HUES64 (cell line): ENCODE results near the gene GPC6.

Experiments used
- H3K27ac ChIP-seq: 2 replicates; pipeline ENCODE4 v1.7.0; 2013; ENCODE audit warnings: low read depth, low read length, inconsistent platforms
- H3K27me3 ChIP-seq: 2 replicates; pipeline ENCODE4 v1.6.1; 2013; ENCODE audit warnings: mild to moderate bottlenecking, low read length; ENCODE audit not compliant: insufficient read depth
- H3K36me3 ChIP-seq: 2 replicates; pipeline ENCODE4 v1.6.1; 2013; ENCODE audit warnings: mild to moderate bottlenecking, low read length; ENCODE audit not compliant: insufficient read depth
- H3K4me1 ChIP-seq: 2 replicates; pipeline ENCODE4 v1.6.1; 2013; ENCODE audit warnings: mild to moderate bottlenecking, low read length, moderate library complexity; ENCODE audit not compliant: insufficient read depth
- H3K4me3 ChIP-seq: 2 replicates; pipeline ENCODE4 v1.5.1; 2013; ENCODE audit warnings: mild to moderate bottlenecking, low read length, moderate library complexity
- H3K9ac ChIP-seq: 2 replicates; pipeline ENCODE4 v1.6.1; 2013; ENCODE audit warnings: mild to moderate bottlenecking, low read depth, low read length
- H3K9me3 ChIP-seq: 2 replicates; pipeline ENCODE4 v1.6.1; 2013; ENCODE audit warnings: low read depth, low read length; ENCODE audit not compliant: insufficient read depth
- WGBS: fragments of 150-250, 120-280 bp; methylation state at CpG from one replicate; pipeline ENCODE4 v1.1.7; 2013; ENCODE audit warnings: missing lambda C conversion rate; 5-methylcytosine and 5-hydroxymethylcytosine counted together

Gene GPC6

DNA sequence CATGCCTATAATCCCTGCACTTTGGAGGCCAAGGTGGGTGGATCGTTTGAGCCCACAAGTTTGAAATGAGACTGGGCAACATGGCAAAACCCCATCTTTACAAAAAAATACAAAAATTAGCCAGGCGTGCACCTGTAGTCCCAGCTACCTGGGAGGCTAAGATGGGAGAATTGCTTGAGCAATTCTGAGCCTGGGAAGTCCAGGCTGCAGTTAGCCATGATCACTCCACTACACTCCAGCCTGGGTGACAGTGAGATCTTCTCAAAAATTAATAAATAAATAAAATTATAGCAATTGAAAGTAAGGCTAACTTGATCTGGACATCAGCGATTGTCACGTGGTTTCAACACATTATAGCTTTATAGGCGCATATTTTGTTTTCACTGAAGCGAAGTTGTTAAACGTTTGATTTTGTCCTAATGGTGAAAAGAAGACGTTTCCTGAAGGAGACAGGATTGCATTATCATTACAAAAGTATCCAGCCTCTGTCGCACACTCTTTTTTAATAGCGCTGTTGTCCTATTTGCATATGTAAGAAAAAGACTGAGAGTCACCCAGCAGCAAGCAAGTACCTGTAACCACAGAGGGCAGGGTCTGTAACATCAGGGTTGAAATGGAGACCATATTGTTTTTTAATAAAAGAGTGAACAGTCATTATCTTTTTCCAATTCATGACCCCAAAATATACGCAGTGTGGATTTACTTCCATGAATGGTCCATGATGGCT, 917.2 kb downstream of the GPC6 start:
- 16% methylated on average over 11 of the region's 11 CpGs for WGBS
- H3K36me3 ChIP-seq, result no peaks in the 10 kb centered on the region
- H3K4me1 ChIP-seq, result peaks cover 35% of the 10 kb centered on the region
- no peak overlapping the region for H3K9ac ChIP-seq
- peak overlapping the region; percentile 32 for H3K4me3 ChIP-seq
- no peaks in the 10 kb centered on the region for H3K9me3 ChIP-seq
- peaks cover 99% of the 10 kb centered on the region for H3K27me3 ChIP-seq
- H3K27ac ChIP-seq, result no peak overlapping the region

DNA sequence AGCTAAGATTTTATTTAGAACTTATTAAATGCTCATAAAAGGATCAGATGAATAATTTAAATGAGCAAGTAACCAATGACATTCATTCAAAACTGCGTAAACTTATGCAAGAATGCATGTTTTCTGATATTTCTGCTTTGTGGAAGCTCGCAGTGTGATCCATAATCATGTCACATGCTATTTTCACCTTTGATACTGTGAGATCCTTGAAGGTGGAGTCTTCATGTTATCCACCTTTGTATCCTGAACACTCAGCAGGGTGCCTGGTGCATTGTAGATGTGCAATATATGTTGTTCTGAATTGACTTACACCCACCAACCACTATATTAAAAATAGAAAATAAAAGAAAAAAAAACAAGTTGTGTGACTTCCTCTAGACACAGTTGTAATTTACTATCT, 919.4 kb downstream of the GPC6 start:
- no peak overlapping the region for H3K9ac ChIP-seq
- H3K36me3 ChIP-seq, result no peaks in the 10 kb centered on the region
- H3K9me3 ChIP-seq, result no peaks in the 10 kb centered on the region
- WGBS, result 96% methylated on average over 2 of the region's 2 CpGs
- no peak overlapping the region for H3K27ac ChIP-seq
- H3K27me3 ChIP-seq, result peaks cover 93% of the 10 kb centered on the region
- H3K4me1 ChIP-seq, result peaks cover 19% of the 10 kb centered on the region
- H3K4me3 ChIP-seq, result no peak overlapping the region

DNA sequence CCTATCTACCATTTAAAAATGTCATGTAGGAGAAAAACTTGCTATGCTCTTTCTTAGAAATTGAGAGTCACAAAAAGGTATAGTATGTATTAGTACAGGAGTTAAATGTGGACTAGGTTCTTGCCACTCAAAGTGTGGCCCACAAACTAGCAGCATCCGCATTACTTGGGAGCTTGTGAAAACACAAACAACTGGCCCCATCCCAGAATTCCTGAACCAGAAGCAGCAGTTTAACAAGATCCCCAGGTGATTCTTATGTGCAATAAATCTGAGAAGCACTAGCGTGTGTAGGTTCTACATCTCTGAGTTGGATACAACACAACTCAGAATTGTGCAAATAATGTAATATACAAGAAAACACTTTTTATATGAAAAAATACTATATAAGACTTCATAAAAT, 927.0 kb downstream of the GPC6 start:
- Histone ChIP-seq H3K27ac (no peak overlapping the region), H3K36me3 (no peaks in the 10 kb centered on the region), H3K4me3 (no peak overlapping the region), H3K9me3 (no peaks in the 10 kb centered on the region), H3K9ac (no peak overlapping the region), H3K27me3 (peaks cover 20% of the 10 kb centered on the region), H3K4me1 (peaks cover 4% of the 10 kb centered on the region; the same call in 1 of the 2 replicates)
- 97% methylated on average over 2 of the region's 2 CpGs for WGBS

DNA sequence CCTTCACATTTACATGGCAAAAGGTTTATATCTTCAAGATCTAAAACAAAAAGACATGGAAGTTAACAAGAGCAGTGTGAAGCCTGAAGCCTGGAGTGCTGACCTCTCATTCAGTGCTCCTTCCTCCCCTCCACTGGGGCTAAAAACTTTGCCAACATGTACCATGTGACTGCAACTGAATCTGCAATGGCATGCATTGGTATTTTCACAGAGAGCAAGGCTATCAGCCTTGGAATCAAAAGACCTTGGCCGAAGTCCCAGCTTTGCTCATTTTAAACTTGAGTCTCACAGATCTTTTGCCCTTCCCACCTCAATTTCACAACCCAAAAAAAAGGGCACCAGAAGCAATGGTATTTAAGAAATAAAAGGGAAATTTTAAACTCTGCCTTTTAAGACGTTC, 927.8 kb downstream of the GPC6 start:
- no peak overlapping the region for H3K4me3 ChIP-seq
- H3K27me3 ChIP-seq, result peaks cover 12% of the 10 kb centered on the region
- no peak overlapping the region for H3K9ac ChIP-seq
- WGBS, result 86% methylated on average over 2 of the region's 2 CpGs
- H3K9me3 ChIP-seq, result no peaks in the 10 kb centered on the region
- no peaks in the 10 kb centered on the region for H3K36me3 ChIP-seq
- H3K27ac ChIP-seq, result no peak overlapping the region
- H3K4me1 ChIP-seq, result peaks cover 4% of the 10 kb centered on the region; the same call in 1 of the 2 replicates

DNA sequence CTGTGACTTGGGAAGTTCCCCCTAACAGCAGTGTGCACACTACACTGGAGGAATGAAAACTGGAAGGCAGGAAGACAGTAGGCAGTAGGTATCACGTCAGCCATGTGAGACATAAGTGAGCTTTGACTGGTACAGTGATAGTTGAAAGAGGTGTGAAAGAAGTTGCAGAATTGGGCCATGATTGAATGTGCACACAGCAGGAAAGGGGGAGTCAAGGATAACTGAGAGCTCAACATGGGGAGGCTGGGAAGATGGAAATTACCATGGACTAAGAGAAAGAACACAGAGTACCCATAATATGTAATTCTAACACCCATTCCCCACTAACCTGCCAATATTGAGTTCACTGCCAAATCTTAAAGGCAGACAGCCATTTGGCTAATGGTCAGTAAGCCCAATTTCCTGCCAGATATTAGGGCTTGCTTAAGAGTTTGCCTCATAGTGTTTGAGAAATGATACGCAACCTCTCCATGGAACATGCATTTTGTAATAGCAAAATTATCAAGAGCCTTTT, 931.2 kb downstream of the GPC6 start:
- H3K36me3 ChIP-seq, result no peaks in the 10 kb centered on the region
- peaks cover 2% of the 10 kb centered on the region; the same call in 1 of the 2 replicates for H3K9me3 ChIP-seq
- 90% methylated on average over 2 of the region's 2 CpGs for WGBS
- peaks cover 4% of the 10 kb centered on the region; the same call in 1 of the 2 replicates for H3K4me1 ChIP-seq
- H3K27ac ChIP-seq, result no peak overlapping the region
- no peaks in the 10 kb centered on the region for H3K27me3 ChIP-seq
- H3K4me3 ChIP-seq, result no peak overlapping the region
- no peak overlapping the region for H3K9ac ChIP-seq

DNA sequence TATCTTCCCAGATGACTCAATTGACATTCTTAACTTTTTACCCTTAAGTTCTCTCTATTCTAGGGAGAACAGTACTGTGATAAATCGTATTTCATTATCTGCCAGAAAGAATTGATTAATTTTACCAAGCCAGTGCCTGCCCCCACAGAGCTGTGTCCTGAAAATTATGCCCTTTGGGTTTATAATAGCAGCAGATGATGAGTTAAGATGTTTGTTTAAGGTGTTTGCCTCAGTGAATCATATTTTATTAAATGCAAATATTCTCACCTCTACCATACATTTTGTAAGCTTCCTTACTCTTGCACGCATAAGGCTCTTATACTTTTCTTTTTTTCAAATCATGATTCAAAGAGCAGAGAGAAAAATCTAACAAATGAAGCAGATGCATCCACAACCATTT, 934.3 kb downstream of the GPC6 start:
- H3K27me3 ChIP-seq, result no peaks in the 10 kb centered on the region
- no peak overlapping the region for H3K4me3 ChIP-seq
- H3K9ac ChIP-seq, result no peak overlapping the region
- H3K27ac ChIP-seq, result no peak overlapping the region
- H3K9me3 ChIP-seq, result peaks cover 2% of the 10 kb centered on the region; the same call in 1 of the 2 replicates
- H3K36me3 ChIP-seq, result no peaks in the 10 kb centered on the region
- H3K4me1 ChIP-seq, result no peaks in the 10 kb centered on the region
- 98% methylated on average over 2 of the region's 2 CpGs for WGBS

DNA sequence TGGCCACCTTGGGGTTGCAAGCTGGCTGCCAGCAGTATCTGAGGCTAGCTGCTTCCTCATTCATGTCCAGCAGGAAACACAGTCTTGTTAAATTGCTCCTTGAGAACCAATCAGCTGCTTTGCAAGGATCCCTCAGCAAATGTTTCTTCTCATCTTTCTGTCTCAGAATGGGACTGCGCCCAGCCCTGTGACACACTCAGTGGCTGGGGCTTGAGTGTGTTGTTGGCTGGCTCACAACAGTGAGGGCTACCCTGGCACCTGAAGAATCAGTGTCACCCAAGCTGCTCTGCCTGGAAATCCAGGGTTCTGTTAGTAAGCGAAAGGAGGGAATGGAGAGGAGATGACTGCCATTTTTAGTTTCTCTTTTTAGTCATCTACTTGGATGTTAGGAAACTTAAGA, 935.7 kb downstream of the GPC6 start:
- H3K4me3 ChIP-seq, result no peak overlapping the region
- no peak overlapping the region for H3K27ac ChIP-seq
- no peaks in the 10 kb centered on the region for H3K36me3 ChIP-seq
- no peaks in the 10 kb centered on the region for H3K27me3 ChIP-seq
- no peaks in the 10 kb centered on the region for H3K4me1 ChIP-seq
- H3K9ac ChIP-seq, result no peak overlapping the region
- H3K9me3 ChIP-seq, result peaks cover 2% of the 10 kb centered on the region; the same call in 1 of the 2 replicates
- 100% methylated on average over 2 of the region's 2 CpGs for WGBS

DNA sequence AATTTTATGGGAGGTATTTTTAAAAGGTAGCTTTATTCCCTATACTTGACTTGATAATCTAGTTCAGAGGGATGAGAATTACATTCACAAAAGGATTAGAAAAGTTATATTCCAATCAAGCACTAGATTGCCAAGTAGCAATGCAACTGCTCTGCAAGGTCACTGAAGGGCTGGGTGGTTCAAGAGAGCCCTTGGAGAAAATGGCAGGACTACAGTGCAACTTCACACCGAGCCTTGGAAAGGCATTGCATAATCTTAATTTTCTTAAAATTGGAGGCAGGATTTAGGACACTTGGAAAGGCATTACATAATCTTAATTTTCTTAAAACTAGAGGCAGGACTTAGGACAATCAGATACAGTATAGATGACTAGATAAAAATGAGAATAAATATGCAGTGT, 936.9 kb downstream of the GPC6 start:
- Histone ChIP-seq H3K36me3 (no peaks in the 10 kb centered on the region), H3K9me3 (peaks cover 2% of the 10 kb centered on the region; the same call in 1 of the 2 replicates), H3K9ac (no peak overlapping the region), H3K27me3 (no peaks in the 10 kb centered on the region), H3K27ac (no peak overlapping the region), H3K4me1 (no peaks in the 10 kb centered on the region), H3K4me3 (no peak overlapping the region)
- 96% methylated on average over 1 of the region's 1 CpG for WGBS

DNA sequence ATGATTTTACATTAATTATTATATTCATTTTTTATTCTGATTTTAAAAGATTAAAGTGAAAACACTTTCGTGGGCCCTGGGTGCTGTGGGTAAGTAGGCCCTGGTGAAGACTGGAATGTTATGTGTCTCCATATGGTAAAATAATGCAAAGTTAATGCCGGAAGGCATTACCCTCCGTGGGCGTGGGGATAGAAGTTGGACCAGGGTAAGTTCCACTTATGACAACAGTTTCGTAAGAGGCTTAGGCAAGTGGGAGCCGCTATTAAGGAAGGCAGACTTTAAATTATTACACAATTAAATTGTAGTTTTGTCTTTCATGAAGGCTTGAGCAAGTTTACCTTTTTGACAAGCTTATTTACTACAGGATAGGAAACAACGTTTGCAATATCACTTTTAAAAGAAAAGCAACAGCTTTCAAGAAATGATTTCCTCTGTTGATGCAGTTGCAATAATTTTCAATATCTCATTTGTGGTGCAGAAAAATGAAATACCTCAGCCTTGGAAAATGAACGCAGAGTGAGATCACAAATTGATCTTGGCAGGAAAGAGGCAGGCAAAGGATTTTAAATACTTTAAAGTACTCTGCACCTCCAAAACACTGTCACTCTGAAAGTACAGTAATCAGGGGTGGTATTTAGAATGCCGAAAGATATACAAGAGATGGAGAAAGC, 942.3 kb downstream of the GPC6 start:
- Histone ChIP-seq H3K27me3 (no peaks in the 10 kb centered on the region), H3K4me1 (peaks cover 29% of the 10 kb centered on the region), H3K36me3 (no peaks in the 10 kb centered on the region), H3K9me3 (no peaks in the 10 kb centered on the region), H3K4me3 (no peak overlapping the region), H3K27ac (no peak overlapping the region), H3K9ac (no peak overlapping the region)
- WGBS, result 92% methylated on average over 7 of the region's 9 CpGs

DNA sequence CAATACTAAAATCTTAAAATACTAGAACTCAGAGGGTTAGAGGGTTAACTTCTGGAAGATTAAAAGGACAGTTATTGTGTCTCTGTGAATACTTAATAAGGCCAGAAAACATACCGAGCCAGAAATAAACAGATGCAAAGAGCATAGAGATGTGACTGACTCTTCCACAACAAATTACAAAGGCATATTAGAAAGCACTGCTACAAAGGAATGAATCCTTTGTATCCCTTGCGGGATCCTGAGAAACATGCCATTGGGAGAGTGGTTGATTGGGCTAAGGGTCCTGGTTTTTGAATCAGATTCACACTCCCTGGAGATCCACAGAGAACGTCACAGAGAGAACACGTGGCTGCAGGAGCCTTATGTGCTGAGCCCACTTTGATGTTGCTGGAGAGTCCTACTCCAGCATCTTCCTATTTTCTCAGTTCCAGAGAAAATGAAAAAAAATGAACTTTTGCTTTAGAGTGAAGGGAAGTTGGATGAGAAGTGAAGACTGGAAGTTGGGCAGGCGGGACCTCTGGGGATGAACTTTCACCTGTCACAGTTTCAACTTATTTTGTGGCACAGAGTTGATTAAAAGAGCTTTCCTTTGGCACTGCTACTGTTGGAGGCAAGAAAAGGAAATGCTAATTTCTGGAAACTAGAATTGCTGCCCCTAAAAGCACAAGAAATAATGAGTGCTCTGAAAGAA, 943.0 kb downstream of the GPC6 start:
- H3K4me1 ChIP-seq, result peaks cover 29% of the 10 kb centered on the region
- no peaks in the 10 kb centered on the region for H3K27me3 ChIP-seq
- no peaks in the 10 kb centered on the region for H3K9me3 ChIP-seq
- no peaks in the 10 kb centered on the region for H3K36me3 ChIP-seq
- no peak overlapping the region for H3K27ac ChIP-seq
- no peak overlapping the region for H3K4me3 ChIP-seq
- H3K9ac ChIP-seq, result no peak overlapping the region
- WGBS, result 90% methylated on average over 5 of the region's 5 CpGs

DNA sequence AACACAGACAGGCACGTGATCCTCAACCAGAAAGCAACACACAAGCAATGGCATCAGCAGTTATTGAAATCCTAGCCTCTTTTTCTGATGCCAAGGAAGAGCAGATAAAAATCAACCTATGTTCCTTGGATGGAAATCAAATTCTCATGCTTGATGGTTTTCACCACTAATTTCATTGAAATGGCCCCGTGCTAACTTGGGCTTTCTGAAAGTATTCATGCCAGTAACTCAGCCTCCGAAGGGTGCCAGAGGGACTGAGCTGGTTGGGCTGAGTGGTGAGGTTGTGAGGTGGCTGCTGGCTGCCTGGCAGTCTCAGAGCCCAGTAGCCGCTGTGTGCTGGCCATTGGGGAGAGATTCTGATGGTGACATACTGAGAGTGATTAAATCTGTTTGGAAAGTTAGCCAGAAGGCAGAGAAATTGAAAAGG, 943.6 kb downstream of the GPC6 start:
- no peak overlapping the region for H3K27ac ChIP-seq
- H3K4me1 ChIP-seq, result peaks cover 29% of the 10 kb centered on the region
- no peak overlapping the region for H3K9ac ChIP-seq
- no peak overlapping the region for H3K4me3 ChIP-seq
- WGBS, result 69% methylated on average over 4 of the region's 4 CpGs
- no peaks in the 10 kb centered on the region for H3K36me3 ChIP-seq
- no peaks in the 10 kb centered on the region for H3K27me3 ChIP-seq
- no peaks in the 10 kb centered on the region for H3K9me3 ChIP-seq
